ACHN (cell line): ENCODE results near the gene GNPTAB.
"Not testable (repeated sequence)": the region's sequence is repeated elsewhere in the genome, so short reads cannot be mapped to it uniquely, and the experiment has no call there.

Experiments
- DNase-seq: peaks from one replicate; pipeline ENCODE4 v3.0.0-alpha.2; 2015
- in situ Hi-C: cut with HindIII; loops from 2 replicates; pipeline ENCODE4 v1.10.0; 2017; ENCODE audit warnings: low sequenced_read_pairs, low pct_ligation_motif_present, low pct_unique_long_range_greater_than_20kb

GNPTAB gene

DNA sequence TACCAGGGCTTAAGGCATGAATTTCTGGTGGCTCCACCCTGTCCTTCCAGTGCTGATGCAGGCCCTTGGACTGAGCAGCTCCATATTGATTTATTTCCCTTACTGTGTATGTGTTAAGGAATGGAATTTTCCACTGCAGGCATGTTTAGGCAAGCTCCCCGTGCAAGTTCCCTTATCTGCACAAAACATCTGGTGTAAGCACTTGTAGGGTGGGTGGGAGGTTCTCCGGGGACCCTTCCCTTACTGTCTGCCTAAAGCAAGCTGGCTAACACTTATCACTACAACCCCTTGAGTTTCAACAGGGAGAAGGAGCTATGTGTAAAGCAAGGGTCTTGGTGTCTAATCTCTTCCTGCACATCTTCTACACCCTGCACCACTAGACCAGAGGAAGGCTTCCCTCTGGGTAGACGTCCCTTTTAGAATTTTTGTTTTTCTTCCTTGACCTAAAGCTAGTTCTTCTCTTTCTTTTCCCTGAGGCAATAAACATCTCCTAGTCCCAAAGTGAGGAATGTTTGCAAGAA lies 24.7 kb upstream of the GNPTAB start:
- in situ Hi-C loops: no loop called here
- no peak for DNase-seq

DNA sequence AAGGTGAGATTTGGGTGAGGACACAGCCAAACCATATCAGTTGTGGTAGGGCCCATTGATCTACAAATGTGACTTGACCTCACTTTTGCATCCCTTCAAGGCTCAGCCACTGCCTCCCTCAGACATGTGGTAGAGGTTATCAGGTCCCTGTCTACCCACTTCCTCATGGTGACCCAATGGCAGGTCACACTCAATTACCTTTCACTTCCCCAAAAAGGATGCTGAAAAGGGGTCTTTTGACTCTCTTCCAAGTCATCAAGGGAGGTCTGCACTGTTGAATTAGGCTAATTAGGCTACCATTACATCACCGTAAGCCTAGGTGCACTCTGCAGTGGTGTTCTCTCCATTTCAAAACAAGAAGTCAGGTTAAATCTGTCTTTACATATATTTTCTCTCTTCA lies 24.0 kb upstream of the GNPTAB start:
- in situ Hi-C loops: no loop called here

DNA sequence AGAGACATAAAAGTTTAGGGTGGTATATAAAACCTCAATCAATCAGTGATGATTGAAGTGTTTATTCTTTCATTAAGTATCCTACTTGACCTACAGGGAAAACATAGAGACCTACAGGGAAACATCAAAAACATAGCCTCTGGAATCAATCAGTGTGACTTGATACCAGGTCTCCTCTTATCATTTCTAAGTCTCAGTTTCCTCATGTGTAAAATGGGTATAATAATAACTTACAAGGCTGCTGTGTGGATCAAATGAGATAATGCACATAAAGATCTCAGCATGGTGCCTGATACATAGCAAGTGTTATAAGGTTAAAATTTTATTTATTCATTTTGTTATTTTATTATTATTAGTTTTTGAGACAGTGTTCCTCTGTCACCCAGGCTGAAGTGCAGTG lies 22.2 kb upstream of the GNPTAB start:
- in situ Hi-C loops: no loop called here
- no peak for DNase-seq

More for the DNA sequence above, 24.0 kb upstream of the GNPTAB start:
- no peak for DNase-seq

DNA sequence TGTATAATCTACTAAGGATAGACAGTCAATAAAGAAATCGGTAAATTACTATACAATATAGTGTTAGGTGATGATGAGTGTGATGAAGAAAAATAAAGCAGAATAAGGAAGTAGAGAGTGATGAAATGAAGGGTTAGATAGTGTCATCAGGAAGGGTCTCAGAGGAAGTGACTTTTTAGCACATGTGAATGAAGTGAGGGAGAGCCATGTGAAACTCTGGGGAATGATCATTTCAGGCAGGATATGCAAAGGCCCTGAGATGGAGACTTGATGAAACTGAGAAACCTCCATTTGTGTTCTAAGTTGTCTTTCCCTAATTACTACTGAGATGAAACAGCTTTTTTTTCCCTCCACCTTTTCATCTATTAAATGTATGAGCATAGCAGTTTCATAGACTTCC lies 19.4 kb upstream of the GNPTAB start:
- DNase-seq: no peak
- in situ Hi-C loops: no loop called here

DNA sequence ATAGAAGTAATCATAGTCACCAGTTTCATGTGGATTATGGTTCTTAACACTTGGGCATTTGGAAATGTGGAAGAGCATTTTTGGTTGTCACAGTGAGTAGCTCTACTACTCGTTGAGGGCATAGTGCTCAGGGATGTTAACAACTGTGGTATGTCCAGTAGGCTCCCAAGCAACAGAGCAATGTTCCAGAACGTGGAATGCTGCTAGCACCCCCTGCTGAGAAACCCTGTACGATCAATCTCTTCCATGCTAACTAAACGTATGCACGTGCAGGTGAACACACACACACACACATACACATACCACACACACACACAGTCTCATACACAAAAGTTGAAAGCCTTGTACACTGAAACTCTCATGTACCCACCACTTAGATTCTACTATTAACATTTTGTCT lies 16.6 kb upstream of the GNPTAB start:
- peak; percentile 41 for DNase-seq
- in situ Hi-C loops: no loop called here

DNA sequence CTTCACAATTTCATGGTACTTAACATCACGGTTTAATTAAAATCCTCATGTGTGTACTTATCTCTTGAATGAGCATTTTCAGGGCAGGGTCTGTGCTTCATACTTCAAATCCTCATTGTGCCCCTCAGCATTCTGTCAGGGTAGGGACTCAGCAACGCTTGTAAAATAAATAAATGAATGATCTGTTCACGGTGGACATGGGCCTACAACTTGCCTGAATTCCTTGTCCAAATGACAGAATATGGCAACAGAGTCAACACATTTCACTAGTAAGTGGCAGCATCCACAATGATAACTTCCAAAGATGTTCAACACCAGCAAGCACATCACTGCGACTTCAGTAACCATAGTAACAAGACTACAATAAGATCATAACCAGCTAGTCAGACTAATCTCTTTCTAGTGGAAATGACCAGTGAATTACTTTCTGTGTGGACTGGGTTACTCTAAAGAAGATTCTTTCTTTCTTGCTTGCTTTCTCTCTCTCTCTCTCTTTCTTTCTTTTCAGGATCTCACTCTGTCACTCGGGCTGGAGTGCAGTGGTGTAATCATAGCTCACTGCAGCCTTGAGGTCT lies 14.5 kb upstream of the GNPTAB start:
- in situ Hi-C loops: no loop called here
- DNase-seq: no peak

DNA sequence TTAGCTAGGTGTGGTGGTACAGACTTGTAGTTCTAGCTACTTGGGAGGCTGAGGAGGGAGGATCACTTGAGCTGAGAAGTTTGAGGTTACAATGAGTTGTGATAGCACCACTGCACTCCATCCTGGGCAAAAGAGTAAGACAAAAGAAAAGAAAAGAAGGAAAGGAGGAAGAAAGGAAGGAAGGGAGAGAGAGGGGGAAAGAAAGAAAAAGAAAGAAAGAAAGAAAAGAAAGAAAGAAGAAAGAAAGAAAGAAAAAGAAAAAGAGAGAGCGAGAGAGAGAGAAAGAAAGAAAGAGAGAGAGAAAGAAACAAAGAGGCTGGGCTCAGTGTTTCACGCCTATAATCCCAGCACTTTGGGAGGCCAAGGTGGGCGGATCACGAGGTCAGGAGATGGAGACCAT lies 10.3 kb upstream of the GNPTAB start:
- in situ Hi-C loops: no loop called here
- DNase-seq: no peak

DNA sequence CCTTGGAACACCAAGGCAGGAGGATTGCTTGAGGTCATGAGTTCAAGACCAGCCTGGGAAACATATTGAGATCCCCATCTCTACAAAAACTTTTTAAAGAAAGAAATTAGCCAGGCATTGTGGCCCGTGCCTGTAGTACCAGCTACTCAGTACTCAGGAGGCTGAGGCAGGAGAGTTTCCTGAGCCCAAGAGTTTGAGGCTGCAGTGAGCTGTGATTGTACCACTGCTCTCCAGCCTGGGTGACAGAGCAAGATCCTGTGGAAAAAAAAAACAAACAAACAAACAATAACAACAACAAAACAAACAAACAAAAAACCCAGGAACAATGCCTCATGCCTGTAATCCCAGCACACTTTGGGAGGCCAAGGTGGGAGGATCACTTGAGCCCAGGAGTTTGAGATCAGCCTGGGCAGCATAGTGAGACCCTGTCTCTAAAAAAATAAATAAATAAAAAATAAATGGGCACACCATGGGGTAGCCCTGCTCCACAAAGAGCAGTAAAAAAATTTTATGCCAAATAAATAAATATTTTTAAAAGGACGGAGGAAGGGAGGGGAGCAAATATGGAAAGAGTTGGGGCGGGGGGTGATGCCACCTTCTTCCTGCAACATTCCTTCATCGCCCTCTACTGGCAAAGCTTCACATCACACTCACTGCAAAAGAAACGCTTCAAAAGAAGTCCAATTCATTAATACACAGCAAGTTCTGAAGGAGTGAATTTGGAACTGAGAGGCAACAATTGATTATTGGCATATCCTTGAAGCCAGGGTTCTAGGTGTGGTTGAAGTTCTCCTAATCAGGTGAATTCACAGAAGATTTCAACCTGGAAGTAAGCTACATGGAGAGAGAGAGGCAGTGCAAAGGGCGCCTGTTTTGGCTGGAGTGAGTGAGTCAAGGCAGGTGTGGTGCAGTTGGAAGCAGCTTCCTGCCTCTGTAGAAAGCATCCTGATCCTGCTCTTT lies 8.8 kb upstream of the GNPTAB start:
- in situ Hi-C loops: no loop called here

DNA sequence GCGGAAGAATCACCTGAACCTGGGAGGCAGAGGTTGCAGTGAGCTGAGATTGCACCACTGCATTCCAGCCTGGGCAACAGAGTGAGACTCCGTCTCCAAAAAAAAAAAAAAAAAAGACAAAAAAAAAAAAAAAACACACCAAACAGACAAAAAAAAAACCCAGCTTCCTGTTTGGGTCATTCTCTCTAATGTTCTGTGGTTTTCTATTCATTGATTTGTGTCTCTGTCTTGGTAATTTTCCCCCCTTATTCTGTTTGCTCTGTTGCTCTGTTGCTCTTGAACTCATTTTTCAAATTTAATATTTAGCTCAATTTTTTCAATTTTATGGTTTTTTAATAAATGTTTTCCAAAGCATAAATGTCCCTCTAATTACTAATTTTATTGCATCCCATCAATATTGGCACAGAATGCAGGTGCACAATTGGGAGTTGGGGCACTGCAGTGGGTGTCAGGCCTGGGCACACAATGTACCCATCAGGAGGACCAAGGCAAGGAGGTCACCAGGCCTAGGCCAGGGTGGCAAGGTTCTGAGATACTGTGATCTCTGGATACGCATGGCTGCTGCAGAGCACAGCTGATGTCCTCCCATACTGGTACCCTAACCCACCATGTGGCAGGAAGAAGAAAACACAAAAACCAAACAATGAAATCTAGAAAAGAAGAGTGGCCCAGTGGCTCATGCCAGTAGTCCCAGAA lies 8.0 kb upstream of the GNPTAB start:
- DNase-seq: no peak
- in situ Hi-C loops: no loop called here

More for the DNA sequence above, 8.8 kb upstream of the GNPTAB start:
- DNase-seq: peak; percentile 81

DNA sequence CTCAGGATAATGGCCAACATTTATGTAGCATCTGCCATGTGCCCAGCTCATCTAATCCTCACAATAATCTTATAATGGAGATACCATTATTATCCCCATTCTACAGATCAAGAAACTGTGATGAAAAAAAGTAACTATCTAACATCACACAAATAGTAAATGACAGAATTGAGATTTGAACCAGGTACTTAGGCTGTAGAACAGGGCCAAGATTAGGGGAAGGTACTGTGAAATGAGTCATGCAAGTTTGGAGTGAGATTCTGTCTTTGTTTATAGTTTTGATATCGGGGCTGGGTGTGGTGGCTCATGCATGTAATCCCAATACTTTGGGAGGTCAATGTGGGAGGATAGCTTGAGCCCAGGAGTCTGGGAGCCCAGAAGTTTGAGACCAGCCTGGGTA lies 1.3 kb upstream of the GNPTAB start:
- in situ Hi-C loops: no loop called here

DNA sequence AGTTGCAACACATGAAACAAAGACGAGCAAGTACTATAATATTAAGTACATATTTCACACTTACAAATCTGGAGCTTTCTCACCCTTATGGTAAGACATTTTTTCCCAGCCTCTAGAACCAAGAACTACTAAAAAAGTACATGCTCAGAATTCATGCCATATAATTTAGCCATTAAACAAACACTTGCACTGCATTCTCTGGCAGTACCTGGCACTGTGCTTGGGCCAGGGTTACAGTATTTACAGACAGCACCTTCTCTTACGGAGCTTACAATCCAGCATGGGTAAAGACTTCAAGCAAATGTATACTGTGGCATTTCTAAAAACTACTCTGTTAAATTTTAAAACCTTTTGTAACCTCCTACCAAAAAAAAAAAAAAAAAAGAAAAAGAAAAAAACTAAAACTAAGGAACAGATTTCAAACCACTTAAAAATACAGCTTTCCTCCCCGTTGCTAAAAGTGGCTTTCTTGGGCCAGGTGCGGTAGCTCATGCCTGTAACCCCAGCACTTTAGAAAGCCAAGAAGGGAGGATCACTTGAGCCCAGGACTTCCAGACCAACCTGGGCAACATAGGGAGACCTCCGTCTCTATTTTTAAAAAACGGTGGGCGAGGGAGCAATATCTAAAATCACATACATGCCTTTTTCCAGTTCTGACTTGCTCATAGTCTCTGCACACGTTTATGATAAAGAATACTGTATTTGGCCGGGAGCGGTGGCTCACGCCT lies 956 bp downstream of the GNPTAB start:
- DNase-seq: peak; percentile 35
- in situ Hi-C loops: no loop called here

More for the DNA sequence above, 1.3 kb upstream of the GNPTAB start:
- DNase-seq: no peak

DNA sequence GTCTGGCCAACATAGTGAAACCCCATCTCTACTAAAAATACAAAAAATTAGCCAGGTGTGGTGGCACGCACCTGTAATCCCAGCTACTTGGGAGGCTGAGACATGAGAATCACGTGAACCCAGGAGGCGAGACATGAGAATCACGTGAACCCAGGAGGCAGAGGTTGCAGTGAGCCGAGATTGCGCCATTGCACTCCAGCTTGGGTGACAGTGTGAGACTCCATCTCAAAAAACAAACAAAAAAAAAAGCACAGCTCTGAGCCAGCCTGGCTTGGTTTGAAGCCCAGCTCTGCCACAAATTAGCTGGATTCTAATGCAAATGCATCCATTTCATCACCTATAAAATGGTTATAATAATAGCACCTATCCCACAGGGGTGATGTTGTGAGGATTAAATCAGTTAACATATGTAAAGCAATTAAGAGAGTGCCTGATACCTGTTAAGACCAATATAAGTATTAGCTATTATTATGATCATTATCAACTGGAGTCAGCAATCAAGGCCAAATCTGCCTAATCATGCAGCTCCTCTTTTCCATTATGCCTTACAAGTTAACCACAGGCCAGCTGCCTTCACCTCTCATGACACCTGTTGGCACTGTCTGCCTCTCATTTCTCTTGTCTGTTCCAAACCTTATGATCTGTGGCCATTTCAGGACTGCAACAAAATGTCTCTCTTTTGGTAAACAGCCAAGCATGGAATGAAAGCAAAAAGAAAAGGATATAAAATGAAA lies 2.1 kb downstream of the GNPTAB start:
- in situ Hi-C loops: no loop called here
- no peak for DNase-seq

DNA sequence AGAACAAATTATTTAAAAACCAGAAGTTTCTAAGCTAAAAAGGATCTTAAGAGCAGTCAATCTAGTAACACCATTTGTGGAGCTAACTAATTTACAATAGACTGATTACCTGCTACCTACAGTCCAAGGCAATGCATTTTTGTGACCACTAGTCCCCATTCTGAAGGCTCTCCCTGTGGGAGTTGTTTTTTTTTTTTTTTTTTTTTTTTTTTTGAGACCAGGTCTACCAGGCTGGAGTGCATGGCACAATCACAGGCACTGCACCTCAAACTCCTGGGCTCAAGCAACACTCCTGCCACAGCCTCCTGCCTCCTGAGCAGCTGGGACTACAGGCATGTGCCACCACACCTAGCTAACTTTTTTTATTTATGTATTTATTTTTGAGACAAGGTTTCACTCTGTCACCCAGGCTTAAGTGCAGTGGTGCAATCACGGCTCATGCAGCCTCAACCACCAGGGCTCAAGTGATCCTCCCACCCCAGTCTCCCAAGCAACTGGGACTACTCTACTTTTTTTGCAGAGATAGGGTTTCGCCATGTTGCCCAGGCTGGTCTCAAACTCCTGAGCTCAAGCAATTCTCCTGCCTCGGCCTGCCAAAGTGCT lies 3.9 kb downstream of the GNPTAB start:
- in situ Hi-C loops: no loop called here

DNA sequence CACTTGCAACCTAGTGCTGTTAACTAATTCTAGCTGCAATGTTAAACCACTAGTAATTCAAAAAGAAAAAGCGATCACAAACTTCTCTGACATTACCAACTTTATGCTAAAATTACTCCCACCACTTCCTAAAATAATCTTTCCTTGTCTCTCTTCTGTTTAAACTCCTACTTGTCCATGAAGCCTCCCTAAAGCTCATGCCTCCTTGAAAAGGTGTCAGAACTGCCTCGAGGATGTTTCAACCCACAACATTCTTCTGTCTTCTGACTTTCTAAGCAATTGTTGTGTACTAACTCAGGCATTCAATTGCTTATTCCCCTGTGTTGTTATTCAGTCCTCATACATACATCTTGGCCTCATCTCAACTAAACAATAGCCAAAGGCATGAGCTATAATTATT lies 5.9 kb downstream of the GNPTAB start:
- DNase-seq: no peak
- in situ Hi-C loops: no loop called here

More for the DNA sequence above, 3.9 kb downstream of the GNPTAB start:
- no peak for DNase-seq

DNA sequence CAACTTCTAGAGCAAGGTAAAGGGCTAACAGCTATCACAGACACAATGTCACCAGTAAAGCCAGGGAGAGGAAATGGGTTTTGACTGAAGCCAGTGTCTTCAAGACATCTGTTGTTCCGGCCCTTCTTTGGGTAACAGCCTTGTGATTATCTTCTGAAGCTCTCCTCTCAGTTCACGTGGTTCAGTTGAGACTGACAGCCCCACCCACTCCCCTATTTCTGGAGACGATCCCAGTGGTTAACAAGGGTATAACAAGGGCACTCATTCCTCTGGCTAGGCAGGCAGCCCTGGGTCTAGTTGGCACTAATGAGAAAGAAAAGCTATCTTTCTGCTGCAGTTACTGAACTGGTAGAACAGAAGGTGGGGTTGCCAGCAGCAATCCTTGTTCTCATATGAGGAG lies 6.9 kb downstream of the GNPTAB start:
- peak; percentile 80 for DNase-seq
- in situ Hi-C loops: no loop called here

DNA sequence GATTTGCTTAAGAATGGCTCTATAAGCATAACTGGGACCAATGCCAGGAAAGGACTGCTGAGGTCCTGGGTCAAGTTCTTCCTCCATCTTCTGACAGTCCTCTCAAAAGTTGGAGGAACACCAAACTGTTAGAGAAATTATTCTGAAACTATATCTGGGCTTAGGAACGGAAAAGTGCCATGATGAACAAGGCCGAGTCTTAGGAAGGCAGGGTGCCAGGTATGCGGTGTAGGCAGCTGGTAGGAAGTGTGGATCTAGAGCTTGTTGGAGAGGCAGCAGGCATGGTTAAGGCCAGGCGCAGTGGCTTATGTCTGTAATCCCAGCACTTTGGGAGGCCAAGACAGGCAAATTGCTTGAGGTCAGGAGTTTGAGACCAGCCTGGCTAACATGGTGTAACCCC lies 7.7 kb downstream of the GNPTAB start:
- in situ Hi-C loops: no loop called here
- DNase-seq: no peak

DNA sequence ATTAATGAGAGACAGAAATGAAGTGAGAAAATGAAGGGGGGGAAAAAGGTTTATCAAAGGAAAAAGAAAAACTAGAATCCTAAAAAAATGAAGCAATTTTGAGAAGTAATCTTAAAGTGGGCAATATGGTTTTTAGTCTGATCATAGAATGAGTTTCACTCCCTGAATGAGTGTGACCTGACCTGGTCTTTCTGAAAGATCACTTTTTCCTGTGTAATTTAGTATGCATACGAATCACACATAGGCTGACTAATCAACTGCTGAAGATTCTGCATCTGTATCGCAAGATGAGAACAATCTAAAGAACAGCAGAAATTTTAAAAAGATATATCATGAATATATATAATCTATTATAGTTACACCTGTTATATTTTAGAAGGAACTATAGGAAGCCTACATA lies 11.3 kb downstream of the GNPTAB start:
- in situ Hi-C loops: no loop called here
- no peak for DNase-seq

DNA sequence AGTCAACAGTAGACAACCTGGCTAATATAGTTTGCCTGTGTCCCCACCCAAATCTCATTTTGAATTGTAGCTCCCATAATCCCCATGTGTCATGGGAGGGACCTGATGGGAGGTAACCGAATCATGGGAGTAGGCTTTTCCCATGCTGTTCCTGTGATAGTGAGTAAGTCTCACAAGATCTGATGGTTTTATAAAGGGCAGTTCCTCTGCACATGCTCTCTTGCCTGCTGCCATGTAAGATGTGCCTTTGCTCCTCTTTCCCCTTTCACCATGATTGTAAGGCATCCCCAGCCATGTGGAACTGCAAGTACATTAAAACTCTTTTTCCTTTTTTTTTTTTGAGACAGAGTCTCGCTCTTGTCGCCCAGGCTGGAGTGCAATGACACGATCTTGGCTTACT lies 12.1 kb downstream of the GNPTAB start:
- in situ Hi-C loops, DNase-seq: not testable (repeated sequence)
